NCI-H1417 (cell line): ENCODE measurements around the gene RNF138.
"Not testable (repeated sequence)": the region's sequence is repeated elsewhere in the genome, so short reads cannot be mapped to it uniquely, and the experiment has no call there.

ENCODE experiments used
- DNase-seq, 3 experiments: peaks; one replicate each; lab custom pipeline; 2025; lab: John Stamatoyannopoulos, UW

The RNF138 gene

DNA sequence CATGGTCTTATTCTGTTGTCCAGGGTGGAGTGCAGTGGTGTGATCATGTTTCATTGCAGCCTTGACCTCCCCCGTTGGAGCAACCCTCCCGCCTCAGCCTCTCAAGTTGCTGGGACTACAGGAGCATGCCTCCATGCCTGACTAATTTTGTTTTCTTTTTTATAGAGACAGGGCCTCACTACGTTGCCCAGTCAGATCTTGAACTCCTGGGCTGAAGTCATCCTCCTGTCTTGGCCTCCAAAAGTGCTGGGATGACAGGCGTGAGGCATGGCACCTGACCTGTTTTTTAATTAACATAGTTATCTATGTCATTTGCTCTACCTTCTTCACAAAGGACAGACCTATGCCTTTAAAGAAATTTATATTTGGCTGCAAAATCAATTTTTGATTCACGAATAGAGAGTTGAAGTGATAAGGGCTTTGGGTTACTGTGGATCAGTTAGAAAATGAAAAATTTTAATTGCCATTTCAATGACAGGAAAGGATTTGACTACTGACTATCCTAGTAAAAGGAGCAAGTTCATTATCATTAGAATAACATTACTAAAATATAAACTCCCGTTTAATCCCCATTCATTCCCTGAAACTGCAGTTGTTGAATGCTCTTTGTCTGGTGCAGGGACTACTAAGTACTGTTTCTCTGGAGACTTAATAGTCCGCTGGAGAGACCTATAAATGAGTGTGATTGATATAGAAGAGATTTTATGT lies 3.7 kb downstream of the RNF138 start:
- DNase-seq, result no peak

DNA sequence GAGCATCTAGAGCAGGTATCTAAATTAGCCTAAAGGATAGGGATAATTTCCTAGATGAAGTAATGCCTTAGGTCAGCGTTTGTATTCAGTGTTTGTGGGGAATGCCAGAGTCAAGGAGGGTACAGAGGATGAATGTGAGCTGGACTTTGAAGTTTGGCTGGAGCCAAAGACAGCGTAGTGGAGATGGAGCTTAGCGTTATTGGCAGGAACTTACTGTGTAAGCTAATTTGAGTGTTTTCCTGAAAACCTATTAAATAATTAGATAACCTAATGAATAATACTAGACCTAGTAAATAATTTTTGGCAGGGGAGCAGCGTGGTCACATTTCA lies 4.2 kb downstream of the RNF138 start:
- no peak for DNase-seq

DNA sequence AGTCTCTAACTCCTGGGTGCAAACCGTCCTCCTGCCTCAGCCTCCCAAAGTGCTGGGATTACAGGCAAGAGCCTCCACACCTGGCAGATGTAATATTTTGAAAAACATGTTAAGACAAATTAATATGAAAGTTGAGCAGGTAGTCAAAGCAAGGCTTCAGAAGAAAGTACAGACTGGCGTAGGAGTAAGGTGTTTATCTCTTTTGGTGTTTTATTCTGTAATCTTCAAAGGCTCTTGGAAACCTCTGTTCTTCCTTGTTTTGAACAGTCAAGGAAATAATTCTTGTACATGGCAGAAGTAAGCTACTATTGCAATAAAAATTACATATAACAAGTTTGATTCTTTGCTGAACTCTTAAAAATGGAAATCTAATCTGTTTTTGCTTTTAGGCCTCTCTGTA lies 5.3 kb downstream of the RNF138 start:
- no peak for DNase-seq

DNA sequence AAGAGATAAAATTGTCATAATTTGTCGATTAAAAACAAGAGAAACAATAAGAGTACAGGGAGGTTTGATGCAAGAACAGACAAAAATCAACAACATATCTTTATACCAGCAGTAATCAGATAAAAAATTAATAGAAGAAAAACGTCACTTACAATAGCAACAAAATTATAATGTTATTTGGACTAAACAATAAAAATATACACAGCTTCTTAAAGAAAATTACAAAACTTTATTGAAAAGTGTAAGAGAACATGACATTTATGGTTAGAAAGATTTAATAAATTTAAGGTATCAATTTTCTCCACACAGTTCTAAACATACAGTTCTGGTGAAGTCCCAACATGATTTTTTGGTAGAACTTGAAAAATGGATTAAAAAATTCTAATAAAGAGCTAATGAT lies 12.8 kb downstream of the RNF138 start:
- DNase-seq, result no peak

DNA sequence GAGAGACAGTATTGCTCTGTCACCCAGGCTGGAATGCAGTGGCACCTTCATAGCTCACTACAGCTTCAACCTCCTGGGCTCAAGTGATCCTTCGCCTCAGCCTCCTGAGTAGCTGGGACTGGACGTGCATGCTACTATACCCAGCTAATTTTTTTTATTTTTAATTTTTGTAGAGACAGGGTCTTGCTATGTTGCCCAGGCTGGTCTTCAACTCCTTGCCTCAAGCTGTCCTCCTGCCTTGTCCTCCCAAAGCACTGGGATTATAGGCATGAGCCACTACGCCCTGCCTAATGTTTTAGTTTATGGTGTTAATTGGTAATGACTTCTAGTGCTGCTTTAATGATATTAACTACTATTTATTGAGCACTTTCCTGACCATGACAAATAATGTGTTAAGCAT lies 18.3 kb downstream of the RNF138 start:
- no peak for DNase-seq

DNA sequence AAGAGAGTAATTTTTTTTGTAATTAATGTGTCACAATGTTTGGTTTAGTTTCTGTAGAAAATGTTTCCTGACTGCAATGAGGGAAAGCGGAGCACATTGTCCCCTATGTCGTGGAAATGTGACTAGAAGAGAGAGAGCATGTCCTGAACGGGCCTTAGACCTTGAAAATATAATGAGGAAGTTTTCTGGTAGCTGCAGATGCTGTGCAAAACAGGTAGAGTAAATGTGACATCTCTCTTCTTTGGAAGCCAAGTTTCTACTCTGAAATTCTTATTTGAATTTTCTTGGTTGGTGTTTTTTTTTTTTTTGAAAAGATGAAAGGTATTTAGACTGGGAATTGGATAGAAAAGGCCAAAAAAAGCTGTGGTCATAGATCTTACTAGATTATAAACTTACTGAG lies 20.0 kb downstream of the RNF138 start:
- no peak for DNase-seq

DNA sequence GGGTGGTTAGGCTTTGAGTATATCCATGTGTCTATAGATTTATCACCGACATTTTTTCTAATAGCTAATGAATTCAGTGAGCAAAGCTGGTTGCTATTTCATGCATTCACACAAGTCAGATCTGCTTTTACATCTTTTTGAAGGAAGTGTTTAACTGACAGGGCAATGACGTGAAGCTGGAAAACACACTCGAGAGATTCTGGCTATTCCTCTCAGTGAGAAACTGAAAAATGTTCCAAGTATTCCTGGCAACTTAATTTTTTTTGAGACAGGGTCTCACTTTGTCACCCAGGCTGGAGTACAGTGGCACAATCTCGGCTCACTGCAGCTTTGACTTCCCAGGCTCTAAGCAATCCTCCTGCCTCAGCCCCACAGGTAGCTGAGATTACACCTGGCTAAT lies 21.2 kb downstream of the RNF138 start:
- no peak for DNase-seq

DNA sequence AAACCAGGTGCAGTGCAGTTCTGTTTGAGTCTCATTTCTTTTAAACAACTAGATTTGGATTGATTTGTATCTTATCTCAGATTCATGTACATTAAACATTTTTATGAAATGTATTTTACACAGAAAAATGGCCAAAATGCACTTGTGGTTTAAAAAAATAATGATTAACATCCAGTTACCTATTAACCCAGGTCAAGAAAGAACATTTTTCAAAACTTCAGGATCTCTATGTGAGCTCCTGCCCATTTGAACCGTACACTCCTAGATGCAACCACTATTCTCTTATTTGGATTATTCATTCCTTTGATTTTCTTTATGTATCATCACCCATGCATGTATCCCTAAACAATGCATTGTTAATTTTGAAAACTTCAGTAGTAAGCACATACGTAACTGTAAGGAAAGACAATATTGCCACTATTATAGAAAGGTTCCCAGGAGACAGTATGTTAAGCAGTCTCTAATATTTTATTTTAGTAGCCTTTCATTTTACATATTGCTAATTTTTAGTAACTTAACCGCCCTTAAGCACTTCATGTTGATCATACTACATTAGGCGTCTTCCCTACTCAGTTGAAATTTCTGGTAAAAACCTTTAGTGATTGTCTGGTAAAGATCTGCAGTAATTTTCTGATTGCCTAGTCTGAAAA lies 22.7 kb downstream of the RNF138 start:
- no peak for DNase-seq

DNA sequence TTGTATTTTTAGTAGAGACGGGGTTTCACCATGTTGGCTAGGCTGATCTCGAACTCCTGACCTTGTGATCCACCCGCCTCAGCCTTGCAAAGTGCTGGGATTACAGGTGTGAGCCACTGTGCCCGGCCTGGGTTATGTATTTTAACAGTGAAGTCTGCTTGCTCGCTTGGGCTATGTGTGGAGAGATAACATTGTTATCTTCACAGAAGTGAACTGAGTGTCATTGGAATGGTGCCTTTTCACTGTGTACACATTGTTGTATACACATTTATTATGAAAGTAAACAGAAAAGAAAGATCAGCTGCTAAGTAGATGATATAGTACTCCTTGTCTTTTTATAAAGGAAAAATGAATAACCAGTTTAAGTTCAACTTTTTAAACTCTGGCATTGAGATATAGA lies 30.4 kb downstream of the RNF138 start:
- no peak for DNase-seq

DNA sequence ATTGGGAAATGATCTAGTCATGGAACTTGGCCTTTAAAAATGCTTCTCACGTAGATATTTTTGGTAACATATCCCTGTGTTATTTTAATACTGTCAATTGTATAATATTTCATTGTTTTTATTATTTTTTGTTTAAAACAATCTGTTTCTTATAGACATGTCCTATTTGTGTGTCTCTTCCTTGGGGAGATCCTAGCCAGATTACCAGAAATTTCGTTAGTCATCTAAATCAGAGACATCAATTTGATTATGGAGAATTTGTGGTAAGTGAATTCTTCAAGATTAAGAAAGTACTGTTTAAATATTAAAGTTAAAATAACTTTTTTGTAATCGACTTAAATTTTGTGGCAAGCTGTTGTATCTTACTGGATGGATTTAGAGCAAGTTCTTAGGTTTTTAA lies 34.9 kb downstream of the RNF138 start:
- DNase-seq, result no peak

DNA sequence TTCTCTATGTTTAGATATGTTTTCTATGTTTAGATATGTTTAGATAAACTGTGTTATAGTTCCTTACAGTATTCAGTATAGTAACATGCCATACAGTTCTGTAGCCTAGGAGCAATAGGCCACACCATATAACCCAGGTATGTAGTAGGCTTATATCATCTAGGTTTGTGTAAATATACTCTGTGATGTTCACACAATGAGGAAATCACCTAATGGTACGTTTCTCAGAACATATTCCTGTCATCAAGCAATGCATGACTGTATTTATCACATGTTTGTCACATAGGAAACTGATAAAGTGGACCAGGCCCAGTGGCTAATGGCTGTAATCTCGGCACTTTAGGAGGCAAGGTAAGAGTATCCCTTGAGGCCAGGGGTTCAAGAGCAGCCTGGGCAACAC lies 44.0 kb downstream of the RNF138 start:
- DNase-seq, result peak in 1 of 3 experiments; percentile 18

DNA sequence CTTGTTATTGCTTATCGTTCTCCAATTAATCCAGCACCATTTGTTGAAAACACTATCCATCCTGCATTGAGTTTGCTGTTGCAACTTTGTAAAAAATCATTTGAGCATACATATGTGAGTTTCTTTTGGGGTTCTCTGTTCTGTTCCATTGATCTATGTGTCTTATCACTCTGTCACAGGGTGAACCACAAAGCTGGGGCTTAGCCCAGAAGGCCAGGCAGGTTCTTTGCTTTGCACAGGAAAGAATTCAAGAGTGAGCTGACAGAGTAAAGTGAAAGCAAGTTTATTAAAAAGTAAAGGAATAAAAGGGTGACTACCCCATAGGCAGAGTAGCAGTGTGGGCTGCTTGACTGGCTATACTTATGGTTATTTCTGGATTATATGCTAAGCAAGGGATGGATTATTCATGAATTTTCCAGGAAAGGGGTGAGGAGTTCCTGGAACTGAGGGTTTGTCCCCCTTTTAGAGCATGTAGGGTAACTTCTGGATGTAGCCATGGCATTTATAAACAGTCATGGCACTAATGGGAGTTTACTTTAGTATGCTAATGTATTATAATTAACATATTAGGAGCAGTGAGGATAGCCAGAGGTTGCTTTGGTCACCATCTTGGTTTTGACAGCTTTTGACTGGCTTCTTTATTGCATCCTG lies 46.8 kb downstream of the RNF138 start:
- DNase-seq, result no peak

DNA sequence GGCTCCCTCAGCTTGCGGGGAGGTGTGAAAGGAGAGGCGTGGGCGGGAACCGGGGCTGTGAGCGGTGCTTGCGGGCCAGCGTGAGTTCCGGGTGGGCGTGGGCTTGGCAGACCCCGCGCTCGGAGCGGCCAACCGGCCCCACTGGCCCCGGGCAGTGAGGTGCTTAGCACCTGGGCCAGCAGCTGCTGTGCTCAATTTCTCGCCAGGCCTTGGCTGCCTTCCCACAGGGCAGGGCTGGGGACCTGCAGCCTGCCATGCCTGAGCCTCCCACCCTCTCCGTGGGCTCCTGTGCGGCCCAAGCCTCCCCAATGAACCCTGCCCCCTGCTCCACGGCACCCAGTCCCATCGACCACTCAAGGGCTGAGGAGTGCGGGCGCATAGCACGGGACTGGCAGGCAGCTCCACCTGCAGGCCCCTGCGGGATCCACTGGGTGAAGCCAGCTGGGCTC lies 48.2 kb downstream of the RNF138 start:
- no peak for DNase-seq

DNA sequence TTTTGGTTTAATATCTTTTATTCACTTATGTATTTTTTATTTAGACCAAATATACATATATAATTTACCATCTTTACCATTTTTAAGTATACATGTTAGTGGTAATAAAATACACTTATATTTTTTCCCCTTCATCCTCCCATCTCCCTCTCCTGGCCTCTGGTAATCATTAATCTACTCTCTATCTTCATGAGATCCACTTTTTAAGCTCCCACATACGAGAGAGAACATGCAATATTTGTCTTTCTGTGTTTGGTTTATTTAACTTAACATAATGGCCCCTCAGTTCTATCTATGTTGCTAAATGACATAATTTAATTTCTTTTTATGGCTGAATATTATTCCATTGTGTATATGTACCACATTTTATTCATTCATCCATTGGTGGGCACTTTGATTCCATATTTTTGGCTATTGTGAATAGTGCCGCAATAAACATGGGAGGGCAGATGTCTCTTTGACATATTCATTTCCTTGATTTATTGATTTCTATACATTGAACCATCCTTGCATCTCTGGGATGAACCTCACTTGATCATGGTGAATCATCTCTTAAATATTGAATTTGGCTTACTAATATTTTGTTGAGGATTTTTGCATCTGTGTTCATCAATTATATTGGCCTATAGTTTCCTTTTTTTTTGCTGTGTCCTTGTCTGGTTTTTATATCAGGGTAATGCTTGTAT lies 56.7 kb downstream of the RNF138 start:
- DNase-seq, result no peak

DNA sequence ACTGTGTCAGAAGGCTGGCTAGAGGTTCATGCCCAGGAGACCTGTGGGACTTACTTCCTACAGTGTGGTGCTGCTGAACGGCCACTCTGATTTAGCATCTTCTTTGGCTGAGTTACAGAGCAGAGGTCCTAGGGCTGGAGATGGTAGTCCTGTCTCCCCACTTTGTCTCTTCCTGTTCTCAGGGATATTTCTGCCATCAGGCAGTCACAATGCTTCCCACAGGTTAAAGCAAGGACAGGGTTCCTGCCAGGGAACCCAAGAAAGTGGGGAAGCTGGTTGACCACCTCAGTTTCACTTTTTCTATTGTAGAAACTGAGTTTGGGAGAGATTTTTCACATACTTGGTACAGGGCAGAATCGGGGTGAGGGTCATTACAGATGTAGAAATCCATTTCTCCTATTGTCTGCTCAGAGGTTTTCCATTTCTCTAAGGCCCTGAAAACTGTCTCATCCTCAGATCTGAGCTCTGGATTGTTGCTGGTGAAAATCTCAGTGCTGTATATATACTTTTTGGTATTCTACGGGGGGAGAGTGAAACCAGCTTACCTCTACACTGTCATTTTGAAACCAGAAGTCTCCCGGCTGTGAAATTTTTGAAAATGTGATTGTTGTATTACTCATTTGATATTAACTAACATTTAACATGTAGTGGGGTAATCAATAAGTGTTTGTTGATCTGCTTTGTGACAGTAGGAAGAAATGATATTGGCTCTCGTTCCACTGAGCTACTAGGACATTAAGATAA lies 61.2 kb downstream of the RNF138 start:
- DNase-seq, result no peak

DNA sequence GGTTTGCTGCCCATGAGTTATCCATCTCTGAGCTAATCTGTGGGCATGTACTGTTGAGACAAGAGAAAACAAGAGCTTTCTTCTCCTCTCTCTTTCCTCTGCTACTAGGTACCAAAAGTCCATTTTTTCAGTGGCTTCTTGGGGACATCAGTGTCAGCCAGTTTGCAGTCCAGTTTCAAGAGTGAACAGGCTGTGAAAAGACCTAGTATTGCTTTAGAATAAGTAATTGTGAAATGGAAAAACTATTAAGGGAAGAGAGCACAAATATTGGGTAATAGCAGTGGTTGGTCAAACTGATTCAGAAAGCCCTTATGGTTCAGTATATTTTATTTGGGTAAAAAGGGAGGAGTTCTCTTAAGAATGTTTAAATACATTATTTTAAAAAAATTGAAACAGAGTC lies 65.2 kb downstream of the RNF138 start:
- DNase-seq, result no peak

DNA sequence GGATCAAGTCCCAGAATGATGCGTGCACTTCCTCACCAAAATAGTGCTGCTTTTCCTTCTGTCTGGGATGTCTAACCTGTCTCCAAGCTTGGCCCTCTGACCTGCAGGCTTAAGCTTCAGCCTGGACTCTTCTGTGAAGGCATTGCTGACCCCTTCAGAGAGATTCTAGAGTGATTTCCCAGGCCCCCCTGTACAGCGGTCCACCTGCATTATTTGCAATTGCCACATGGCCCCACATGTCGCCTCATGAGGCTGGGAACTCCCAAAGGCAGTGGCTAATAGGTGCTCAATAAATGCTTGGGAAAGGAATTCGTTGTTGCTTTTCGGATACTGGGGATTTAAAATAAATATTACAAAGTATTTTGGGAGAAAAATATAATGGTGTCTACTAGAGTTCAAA lies 65.9 kb downstream of the RNF138 start:
- no peak for DNase-seq

DNA sequence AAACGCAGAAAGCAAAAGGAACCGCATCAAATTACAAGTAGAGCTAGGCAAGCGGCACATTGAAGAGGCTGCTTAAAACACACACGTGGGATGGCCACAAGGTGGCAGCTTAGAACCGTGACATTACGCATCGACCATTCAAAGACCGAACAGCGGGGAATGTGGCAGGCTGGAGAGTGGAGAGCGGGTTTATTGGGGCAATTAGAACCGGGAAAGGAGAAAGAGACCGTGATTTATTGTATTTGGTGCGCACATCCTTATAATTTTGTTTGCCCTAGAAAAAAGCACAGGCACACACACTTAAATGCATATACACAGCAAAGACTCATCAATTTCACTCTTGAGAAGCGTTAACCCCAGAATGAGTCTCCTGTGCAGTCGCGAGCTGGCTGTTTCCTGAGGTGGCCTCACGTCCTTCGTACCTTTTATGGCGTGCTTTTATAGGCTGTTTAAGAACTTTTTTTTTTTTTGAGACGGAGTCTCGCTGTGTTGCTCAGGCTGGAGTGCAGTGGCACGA lies 66.5 kb downstream of the RNF138 start:
- DNase-seq, result peak; percentile 90 to 99 (median 92)

DNA sequence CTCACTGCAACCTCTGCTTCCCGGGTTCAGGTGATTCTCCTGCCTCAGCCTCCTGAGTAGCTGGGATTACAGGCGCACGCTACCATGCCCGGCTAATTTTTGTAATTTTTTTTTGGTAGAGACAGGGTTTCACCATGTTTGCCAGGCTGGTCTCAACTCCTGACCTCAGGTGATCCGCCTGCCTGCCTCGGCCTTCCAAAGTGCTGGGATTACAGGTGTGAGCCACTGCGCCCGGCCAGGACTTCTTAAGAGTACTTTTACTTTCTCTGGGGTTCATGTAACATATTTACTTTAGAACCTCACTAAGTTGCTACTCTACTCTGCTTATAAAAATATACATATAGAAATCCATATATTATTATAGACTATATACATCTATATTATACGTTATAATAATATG lies 67.0 kb downstream of the RNF138 start:
- not testable (repeated sequence) for DNase-seq

DNA sequence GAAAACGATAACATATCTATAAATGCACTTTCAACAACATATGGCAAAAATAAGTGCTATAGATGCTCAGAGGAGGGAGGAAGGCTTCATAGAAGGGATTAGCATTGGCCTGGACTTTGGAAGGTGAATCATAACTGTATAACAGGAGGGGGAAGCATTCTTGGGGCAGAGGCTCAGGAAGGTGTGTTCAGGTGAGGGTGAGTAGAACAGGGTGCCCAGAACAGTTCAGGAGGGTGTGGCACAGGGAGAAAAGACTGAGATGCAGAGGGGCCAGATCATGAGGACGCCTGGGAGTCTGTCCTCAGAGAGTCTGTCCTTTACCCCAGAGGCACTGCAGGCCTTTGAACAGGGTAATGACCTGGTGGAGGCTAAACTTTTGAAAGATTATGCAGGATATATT lies 68.9 kb downstream of the RNF138 start:
- no peak for DNase-seq

DNA sequence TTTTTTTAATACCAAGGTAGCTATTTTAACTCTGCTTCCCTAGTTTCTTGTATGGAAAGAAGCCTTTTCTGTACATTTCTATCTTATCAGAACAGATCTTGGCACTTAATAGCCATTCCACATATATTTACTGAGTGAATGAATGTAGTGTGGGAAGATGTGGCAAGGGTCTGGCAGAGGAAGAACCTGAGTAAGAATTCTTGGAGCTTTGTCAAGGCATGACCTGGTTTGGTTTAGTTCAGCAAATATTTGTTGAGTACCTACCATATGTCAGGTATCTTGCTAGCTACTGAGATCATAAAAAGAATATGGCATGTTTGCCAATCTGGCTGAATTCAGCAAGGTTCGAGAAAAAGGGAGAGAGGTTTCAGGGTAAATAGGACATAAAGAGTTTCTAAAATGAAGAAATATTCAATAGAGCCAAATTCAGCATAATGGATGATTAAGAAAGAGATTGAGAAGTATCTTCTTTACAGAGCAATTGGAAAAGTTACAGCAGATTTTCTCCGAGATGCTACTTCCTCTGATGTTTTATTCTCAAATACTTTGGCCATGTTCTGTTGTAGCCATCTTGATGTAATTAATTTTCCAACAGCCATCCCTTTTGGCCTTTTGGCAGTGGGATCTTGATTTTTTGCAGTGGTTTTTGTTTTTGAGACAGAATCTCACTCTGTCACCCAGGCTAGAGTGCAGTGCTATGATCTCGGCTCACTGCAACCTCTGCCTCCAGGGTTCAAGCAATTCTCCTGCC lies 76.5 kb downstream of the RNF138 start:
- DNase-seq, result no peak
